ENCODE data around the gene C9.
A peak's percentile ranks its signal among the peaks of the same experiment; 100 is the strongest.
"Not testable (repeated sequence)": the region's sequence is repeated elsewhere in the genome, so short reads cannot be mapped to it uniquely, and the experiment has no call there.

Gene C9

DNA sequence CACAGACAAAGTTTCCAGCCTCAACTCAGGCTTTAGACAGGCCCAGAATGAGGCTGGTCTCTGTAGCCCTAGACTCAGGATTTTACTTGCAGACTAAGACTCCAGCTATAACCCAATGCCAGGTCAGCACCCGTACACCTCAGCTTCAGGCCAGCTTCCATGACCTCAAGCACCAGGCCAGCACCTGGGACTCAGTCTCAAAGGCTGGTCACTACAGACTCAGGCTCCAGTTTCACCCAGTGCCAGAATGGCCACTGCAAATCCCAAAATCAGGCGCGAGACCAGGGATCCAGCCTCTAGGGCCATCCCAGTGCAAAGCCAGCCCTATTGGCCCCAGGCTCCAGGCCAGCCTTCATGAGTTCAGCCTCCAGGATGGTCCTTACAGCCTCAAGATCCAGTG is 44.9 kb downstream of the C9 start:
- no peak for DNase-seq

DNA sequence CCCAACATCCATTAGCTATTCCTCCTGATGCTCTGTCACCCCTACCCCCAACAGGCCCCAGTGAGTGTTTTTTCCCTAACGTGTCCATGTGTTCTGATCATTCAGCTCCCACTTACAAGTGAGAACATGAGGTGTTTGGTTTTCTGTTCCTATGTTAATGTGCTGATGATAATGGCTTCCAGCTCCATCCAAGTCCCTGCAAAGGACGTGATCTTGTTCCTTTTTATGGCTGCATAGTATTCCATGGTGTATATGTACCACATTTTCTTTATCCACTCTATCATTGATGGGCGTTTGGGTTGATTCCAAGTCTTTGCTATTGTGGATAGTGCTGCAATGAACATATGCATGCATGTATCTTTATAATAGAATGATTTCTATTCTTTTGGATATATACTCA is 47.8 kb downstream of the C9 start:
- DNase-seq, result not testable (repeated sequence)

DNA sequence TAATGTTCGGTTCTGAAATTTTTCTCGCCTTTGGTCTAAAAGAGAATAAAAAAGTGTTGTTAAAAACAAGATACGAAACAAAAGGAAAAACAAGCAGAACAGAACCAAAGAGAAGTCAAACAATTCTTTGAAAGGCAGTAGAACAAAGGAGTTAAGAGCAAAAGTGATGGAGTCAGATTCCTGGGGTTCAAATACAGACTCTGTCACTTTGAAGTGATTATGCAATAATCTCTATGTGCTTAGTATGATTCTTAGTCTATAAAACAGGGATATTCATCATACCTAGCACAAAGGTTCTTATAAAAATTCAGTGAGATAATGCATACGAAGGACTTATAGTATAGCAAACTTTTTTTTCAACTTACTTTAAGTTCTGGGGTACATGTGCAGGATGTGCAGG is 48.3 kb downstream of the C9 start:
- no peak for DNase-seq

DNA sequence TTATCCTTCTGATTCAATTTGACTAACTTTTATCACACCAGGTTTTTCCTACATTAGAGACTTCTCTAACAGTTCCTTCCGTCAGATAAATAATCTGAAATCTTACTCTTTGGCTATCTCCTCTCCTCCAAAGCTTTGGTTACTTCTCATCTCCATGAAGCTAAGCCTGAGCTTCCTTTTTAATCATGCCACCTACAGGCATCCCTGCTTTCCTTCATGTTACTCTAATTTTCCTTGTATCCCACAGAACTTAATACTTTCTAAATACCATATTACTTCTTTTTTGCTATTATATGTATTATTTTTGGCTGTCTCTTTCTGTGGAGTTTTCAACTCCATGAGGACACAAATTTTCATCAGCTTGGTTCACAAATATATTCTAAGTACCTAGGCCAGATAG is 49.7 kb downstream of the C9 start:
- no peak for DNase-seq

DNA sequence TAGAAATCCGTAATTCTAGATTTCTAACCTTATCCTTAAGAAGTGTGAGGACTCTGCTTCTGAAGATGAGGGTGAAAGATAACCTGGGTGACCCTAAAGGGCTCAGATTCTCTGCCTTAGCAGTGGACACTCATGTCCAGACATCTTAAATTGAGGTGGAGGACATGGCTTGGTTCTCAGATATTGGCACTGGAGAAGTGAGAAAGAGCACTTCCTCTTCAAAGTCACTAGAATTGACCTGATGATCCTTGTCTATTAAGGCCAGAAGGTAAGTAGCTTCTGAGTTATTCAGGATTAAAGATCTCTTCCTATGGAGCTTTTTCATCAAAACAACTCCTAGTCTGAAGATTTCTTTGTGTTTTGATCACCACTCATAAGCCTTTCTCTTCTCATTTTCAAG is 54.8 kb downstream of the C9 start:
- DNase-seq, result no peak

DNA sequence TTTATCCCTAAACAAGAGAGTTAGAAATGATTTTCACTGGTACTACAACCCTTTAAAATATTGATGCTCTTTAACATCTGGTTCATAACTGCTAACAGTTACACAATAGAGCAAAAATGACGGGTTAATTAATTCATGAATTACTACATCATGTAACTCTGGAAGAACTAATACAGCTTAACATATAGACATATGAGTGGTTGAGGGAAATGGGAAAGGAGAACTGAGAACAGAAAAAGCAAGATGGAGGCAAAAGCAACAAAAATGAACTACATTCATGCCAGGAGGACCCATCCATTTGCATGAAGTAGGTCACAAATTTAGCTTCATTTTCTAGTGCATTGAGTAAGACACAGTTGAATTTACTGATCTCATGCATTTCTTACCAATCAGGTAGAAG is 61.8 kb downstream of the C9 start:
- no peak for DNase-seq

DNA sequence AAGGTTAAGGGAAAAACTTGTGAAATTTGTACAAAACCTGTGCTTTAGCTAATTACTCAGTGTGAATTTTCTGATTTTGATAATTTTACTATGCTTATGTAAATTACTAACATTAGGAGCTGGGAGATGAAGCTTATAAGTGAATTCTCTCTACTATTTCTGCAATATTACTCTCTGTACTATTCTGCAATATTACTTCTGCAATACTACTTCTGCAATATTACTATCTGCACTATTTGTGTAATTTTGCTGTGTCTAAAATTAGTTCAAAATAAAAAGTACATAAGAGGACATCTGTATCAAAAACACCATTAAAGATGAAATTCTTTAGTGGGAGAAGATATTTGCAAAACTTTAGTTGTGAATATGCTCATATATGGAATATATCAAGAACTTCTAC is 62.9 kb downstream of the C9 start:
- DNase-seq, result no peak

DNA sequence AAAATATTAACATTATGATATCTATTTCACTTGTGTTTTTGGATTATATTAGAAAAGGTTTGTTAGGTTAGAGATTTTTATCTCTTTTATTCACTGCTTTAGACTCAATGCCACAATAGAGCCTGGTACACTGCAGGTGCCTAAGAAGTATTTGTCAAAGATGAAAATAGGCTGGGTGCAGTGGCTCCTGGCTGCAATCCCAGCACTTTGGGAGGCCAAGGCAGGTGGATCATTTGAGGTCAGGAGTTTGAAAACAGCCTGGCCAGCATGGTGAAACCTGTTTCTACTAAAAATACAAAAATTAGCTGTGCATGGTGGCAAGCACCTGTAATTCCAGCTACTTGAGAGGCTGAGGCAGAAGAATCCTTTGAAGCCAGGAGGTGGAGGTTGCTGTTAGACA is 64.3 kb downstream of the C9 start:
- no peak for DNase-seq

DNA sequence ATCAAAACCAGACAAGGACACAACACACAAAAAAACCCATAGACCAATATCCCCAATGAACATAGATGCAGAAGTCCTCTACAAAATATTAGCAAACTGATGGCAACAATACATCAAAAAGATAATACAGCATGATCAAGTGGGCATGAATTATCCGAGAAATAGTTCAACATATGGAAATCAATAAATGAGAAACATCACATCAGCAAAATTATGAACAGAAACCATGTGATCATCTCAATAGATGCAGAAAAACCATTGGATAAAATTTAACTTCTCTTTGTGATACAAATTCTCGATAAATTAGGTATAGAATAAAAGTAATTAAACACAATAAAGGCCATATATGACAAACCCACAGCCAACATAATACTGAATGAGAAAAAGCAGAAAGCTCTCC is 69.6 kb downstream of the C9 start:
- DNase-seq, result no peak

DNA sequence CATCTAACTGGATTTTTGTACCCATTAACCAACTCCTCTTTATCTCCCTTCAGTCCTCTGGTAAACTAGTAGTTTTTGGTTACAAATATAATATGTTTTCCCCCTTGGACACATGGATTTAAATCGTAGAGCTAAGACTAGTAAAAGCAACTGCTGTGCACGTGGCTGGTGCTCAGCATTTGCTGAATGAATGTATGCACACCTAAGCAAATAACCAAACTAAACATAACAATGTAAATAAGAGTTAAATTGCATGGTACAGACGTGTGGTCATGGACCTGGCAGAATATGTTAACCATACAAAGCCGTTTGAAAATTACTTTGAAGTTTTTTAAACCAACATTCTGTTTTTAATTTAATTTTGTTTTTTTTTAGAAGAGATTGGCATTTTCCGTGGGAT is 79.7 kb downstream of the C9 start:
- no peak for DNase-seq

DNA sequence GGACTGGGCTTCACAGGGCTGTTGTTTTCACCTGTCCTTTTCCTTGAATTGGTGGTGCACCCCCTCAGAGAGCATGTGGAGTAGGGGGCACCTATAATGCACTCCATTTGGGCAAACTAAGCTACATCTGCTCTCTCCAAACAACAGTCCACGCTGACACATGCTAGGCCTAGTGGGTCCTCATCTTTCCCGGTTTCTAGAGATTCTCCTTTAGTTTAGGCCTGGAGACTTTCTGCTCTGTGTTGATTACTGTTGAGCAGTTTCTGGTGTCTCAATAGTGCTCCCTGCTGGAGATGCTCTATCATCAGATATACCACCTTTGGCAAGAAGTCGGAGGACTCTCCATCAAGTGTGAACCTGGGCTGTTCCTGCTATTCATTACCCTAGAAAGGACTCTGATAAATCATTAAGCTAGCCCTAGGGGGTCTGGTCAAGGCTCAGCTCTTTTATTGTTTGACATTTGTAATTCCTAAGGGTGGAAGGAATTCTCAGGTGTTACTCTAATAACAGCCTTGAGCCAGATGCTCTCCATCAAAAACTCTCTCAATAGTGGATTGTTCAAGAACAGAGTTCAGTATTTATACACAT is 81.0 kb downstream of the C9 start:
- peak; percentile 49 for DNase-seq

DNA sequence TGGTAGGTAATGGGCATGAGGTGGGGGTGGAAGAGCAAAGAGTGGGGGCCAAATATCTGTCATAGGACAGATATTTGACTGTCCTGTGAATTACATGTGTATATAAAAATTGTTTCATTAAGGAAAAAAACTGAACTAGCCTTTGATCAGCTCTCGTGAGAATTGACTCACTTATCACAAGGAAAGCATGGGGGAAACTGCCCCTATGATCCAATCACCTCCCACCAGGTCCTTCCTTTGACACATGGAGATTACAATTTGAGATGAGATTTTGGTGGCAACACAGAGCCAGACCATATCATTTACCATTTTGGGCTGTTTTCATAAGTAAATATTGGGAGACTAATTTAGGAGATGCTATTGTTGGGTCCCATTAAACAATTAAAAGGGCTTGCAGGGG is 81.7 kb downstream of the C9 start:
- DNase-seq, result no peak

DNA sequence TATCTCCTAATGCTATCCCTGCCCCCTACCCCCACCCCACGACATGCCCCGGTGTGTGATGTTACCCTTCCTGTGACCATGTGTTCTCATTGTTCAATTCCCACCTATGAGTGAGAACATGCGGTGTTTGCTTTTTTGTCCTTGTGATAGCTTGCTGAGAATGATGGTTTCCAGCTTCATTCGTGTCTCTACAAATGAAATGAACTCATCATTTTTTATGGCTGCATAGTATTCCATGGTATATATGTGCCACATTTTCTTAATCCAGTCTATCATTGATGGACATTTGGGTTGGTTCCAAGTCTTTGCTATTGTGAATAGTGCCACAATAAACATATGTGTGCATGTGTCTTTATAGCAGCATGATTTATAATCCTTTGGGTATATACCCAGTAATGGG is 88.4 kb downstream of the C9 start:
- not testable (repeated sequence) for DNase-seq

DNA sequence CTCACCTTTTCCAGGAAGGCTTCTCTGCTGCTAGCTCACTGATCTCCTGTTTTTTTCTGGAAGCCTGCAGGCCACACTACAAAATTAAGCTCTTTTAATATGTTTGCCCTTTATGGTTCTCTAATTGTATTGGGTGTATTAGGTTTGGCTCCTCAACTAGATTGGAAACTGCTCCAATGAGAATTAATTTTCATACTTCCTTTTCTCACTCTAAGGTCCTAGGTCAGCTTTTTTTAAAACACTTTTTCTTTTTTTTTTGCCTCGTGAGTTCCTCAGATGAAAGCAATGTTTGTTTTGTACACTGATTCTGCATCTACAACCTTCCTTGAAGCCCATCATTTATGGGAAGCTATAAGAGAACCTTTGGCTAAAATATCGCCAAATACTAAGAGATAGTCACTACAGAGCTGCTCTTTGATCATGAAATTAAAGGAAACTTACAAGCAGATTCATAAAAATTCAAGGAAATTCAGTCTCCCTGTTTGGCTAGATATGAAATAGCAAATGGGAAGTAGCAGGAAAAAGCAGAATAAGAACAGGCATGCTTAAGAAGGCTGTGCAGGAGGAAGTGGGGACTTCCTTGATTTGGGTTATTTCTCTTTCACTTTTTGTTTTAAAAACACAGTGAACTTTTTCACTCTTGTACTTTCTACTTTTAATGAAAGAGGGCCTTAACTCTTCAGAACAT is 89.8 kb downstream of the C9 start:
- no peak for DNase-seq

DNA sequence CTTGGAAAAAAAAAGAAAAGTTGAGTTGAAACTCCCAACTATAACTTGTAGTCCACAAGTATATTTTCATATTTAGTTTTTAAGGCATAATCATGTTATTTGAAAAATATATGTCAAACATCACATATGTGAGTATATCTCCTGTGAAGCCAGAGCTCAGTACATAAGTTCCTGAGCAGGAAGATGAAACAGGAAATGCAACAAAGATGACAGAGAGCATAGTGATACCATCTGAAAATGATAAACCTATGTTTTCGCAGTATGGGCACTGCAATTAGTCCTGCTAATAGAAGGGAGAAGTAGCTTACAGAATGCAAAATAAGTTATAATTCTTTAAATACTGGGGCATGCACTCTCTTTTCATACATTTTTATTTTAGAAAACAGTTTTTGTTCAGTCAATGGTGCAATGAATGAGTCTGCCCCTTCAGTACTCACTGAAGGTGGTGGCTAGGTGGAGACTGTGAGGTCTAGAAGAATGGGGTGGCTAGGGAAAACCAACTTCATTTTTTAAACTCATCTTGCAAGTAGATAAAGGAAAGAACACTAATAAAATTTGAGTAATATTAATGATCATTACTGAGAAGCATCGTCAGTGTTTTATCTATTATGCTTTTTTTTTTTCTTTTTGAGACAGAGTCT is 90.9 kb downstream of the C9 start:
- DNase-seq, result no peak

DNA sequence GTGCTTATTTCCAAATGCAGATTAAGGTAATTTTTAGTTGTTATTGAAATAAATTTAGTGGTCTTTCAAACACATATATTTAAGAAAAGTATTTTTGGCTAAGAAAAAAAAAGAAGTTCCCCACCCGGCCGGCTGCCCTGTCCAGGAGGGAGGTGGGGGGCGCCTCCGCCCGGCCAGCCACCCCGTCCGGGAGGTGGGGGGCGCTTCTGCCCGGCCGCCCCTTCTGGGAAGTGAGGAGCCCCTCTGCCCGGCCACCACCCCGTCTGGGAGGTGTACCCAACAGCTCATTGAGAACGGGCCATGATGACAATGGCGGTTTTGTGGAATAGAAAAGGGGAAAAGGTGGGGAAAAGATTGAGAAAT is 91.4 kb downstream of the C9 start:
- not testable (repeated sequence) for DNase-seq

DNA sequence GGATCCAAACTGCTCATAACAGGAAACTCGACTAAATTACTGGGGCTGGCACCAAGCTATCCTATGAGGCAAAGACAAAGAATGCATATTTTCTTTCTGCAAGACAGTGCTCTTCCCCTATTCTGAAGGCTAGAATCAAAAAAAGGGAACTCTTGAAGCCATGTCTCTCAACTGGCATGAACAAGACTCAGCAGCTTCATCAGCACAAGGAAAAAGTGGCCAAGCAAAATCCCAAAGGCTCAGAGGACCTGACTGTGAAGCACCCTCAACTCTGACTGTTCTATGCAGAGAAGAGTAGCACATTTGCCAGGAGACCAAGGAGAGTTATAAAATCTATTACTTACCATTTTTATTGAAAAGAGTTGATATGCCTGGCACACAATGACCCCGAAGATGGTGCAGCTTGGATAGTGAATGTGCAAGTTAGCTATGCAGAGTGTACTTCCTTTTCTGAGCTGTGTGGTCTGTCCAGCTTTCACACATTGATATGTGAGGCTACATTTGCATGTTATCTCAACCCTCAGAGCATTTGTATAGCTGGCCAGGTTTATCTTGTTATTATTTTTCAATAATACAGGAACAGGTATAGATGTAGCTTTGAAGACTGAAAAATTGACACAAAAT is 94.0 kb downstream of the C9 start:
- DNase-seq, result no peak

DNA sequence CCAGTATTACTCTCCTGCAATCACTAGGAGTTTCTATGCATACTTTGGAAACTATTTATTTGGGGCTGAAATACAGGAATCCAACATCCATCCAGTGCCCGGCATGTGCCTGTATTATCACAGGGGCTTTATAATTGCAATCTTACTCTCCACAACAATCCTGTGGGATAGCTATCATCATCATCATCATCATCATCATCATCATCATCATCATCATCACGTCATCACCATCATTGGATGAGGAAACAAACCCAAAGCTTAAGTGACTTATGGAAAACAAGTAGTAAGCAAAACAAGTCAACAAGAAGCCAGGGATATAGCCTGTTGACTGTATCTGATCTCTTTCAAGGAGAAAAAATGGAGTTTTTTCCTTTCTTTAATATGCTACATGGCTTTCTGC is 97.1 kb downstream of the C9 start:
- no peak for DNase-seq

DNA sequence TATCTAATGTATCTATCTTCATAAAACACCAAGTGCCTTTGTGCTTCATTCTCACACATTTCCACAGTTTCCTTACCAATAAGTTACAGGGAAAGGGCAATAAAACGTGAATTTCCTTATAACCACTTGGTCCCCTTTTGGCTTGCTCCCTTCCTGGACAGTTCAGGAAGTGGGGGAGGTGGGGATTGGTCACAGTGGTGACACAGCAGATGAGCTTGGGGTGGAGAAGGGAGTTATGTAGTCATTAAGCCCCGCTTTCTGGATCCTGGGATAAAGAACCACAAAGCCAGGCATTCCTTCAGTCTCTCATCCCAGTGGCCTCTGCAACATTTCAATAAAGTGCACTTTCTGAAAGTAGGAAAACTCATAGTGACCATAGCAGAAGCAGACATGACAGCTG is 97.9 kb downstream of the C9 start:
- DNase-seq, result no peak

DNA sequence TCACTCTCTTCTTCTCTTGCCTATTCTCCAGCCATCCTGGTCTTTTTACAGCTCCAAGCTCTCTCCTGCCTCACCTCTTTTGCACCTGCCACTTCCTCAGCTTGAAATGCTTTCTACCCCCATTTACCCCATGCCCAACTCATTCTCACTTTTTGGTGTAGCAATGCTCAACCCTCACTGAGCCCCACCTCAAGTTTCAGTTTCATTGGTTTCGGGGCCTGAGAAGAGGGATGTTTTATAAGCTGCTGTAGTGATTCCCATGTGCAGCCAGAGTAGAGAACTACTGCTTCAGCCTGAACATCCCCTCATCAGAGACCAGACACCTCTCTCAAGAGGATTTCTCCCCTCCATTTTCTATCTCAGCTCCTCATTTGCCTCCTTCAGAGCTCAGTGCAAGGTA is 99.8 kb downstream of the C9 start:
- DNase-seq, result no peak

DNA sequence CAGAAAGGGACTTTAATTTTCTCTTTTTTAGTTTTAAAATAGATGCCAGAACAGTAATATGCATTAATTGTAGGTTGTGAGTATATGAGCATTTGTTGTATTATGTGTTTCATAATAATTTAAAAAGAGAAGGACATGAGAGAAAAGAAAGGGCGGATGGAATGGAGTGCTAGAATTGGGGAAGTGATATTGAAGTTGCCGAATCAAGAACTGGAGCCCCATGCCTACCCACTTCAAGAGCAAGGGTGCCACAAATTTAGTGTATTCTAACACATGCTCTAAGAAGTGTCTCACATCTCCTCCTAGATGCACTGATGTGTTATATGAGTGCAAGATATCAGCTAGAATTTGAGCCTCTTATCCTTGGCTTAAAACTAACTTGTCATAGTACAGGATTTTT is 101.3 kb downstream of the C9 start:
- DNase-seq, result no peak

DNA sequence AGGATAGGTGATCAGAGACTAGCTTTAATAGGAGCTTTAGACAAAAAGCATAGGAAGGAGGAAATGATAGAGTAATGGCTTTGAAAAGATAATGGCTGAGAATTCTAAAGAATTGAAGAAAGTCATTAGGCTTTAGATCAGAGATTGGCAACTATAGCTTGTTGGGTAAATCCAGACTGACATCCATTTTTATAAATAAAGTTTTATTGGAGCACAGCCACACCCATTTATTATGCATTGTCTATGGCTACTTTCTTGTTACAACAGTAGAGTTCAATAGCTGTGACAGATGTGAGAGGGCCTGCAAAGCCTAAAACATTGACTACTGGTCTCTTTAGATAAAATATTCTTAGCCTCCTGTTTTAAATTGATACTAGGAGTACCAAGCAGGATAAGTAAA is 104.2 kb downstream of the C9 start:
- DNase-seq, result no peak

DNA sequence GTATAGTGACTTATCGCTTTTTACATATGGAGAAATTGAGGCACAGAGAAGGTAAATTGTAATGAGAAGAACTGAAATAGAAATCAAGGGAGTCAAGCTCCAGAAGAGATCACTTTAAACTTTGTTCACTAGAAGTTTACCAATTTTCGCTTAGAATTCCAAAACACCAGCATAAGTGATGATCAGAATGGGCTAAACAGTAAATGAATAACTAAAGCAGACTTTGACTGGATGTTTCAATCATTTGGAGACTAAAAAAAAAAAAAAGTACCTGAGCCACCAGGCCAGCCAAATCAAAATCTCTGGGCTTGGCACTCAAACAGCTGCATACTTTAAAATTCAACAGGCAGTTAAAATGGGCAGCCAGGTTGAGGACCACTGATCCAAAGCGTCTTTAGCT is 106.7 kb downstream of the C9 start:
- no peak for DNase-seq

DNA sequence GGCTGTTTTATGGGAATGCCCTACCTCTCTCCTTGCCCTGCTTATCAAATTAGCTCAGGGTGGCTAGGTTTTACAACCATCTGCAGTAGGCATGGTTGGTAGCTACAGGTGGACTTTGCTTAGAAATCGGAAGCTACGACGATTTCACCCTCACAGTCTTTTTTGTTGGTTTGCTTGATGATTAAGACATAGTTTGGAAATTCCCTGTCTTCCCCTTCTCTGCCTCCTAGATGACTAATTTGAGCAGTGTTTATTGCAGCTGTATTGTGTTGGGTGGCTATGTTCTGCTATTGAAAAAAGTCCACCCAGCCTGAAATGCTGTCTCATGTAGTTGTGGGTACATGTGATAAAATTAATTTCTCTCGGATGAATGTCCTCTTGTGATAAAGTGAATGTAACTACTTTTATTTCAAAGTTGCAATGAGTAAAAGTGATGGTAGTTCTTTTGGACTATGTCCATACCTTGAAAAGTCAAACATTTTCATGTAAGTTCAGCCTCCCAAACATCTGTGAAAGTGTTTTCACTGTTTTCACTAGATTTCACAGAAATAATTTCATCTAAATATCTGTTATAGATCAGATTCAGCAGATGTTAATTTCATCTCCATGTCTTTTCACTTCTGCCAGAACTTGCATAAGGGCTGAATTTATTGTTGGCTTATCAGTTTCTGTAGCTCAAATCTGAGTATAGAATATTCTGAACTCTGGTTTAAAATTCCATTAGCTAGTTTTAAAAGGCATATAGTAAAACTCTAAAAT is 107.6 kb downstream of the C9 start:
- no peak for DNase-seq
